ENCODE results near the gene OR52B6. TPM values are rescaled to one million over a fixed set of nuclear protein-coding genes. Genes with fewer than 3 reads are reported as not detected.

OR52B6 gene
- total RNA-seq, 1 experiment from 2014 or later: not detected

- peaks cover 8% of the 10 kb centered on the region; the same call in 1 of the 2 replicates for H3K4me1 ChIP-seq (replicated peaks; ENCODE audit: insufficient read depth)
- intact Hi-C loops (cut with micrococcal nuclease; ENCODE audit: unreplicated experiment): no loop called here
- no peaks in the 10 kb centered on the region for H3K27me3 ChIP-seq (ENCODE audit: insufficient read depth, low read depth)
- no peak for DNase-seq
- TF ChIP-seq CTCF (conservative IDR thresholded peaks at IDR 0.05): no peak
- POLR2A ChIA-PET (ENCODE audit: unreplicated experiment): no interaction called here
- H3K4me2 ChIP-seq: no peak overlapping the region
- no peak overlapping the region for H3K27ac ChIP-seq
- no TSS peak for BruUV-seq (replicated peaks)
- H3F3A ChIP-seq (ENCODE audit: insufficient read depth, low read depth): no peaks in the 10 kb centered on the region
- H4K20me1 ChIP-seq (ENCODE audit: insufficient read depth): no peaks in the 10 kb centered on the region
- H3K4me3 ChIP-seq: no peak overlapping the region
- CTCF ChIA-PET: no interaction called here
- no peaks in the 10 kb centered on the region for H3K79me2 ChIP-seq (ENCODE audit: low read depth)
- H3K9me3 ChIP-seq (ENCODE audit: insufficient read depth, low read depth): no peaks in the 10 kb centered on the region
- H3K36me3 ChIP-seq (ENCODE audit: low read depth): no peaks in the 10 kb centered on the region
- H2AFZ ChIP-seq: no peak overlapping the region
- no peaks in the 10 kb centered on the region for H3K9me2 ChIP-seq (ENCODE audit: insufficient read depth)
These were observed 24.2 kb downstream of the OR52B6 start for GRCh38 chr11:5604896-5605295.

- H2AFZ ChIP-seq: no peak overlapping the region
- H3K9me3 ChIP-seq (ENCODE audit: insufficient read depth, low read depth): no peaks in the 10 kb centered on the region
- intact Hi-C loops (cut with micrococcal nuclease; ENCODE audit: unreplicated experiment): no loop called here
- H3K27ac ChIP-seq: no peak overlapping the region
- no peak for TF ChIP-seq EZH2 (IDR thresholded peaks at IDR 0.05; ENCODE audit: low read depth)
- TF ChIP-seq CTCF (conservative IDR thresholded peaks at IDR 0.05): no peak
- no peak overlapping the region for H3K4me3 ChIP-seq
- ChIA-PET CTCF (no interaction called here), POLR2A (ENCODE audit: unreplicated experiment) (no interaction called here)
- H3K36me3 ChIP-seq (ENCODE audit: low read depth): no peaks in the 10 kb centered on the region
- H3K27me3 ChIP-seq (ENCODE audit: insufficient read depth, low read depth): no peaks in the 10 kb centered on the region
- no peaks in the 10 kb centered on the region for H3K9me2 ChIP-seq (ENCODE audit: insufficient read depth)
- no peaks in the 10 kb centered on the region for H4K20me1 ChIP-seq (ENCODE audit: insufficient read depth)
- no peak overlapping the region for H3K4me2 ChIP-seq
- no TSS peak for BruUV-seq (replicated peaks)
- peaks cover 8% of the 10 kb centered on the region; the same call in 1 of the 2 replicates for H3K4me1 ChIP-seq (replicated peaks; ENCODE audit: insufficient read depth)
- peak; percentile 27 to 69 for DNase-seq
- no peaks in the 10 kb centered on the region for H3K79me2 ChIP-seq (ENCODE audit: low read depth)
- H3F3A ChIP-seq (ENCODE audit: insufficient read depth, low read depth): no peaks in the 10 kb centered on the region
These were observed 25.2 kb downstream of the OR52B6 start for GRCh38 chr11:5605849-5606248.

- Histone ChIP-seq H3F3A (ENCODE audit: insufficient read depth, low read depth) (no peaks in the 10 kb centered on the region), H3K9me3 (ENCODE audit: insufficient read depth, low read depth) (no peaks in the 10 kb centered on the region), H2AFZ (no peak overlapping the region), H3K4me2 (no peak overlapping the region), H3K4me1 (replicated peaks; ENCODE audit: insufficient read depth) (no peaks in the 10 kb centered on the region; the same call in 1 of the 2 replicates), H4K20me1 (ENCODE audit: insufficient read depth) (no peaks in the 10 kb centered on the region), H3K36me3 (ENCODE audit: low read depth) (no peaks in the 10 kb centered on the region), H3K27ac (no peak overlapping the region), H3K9me2 (ENCODE audit: insufficient read depth) (no peaks in the 10 kb centered on the region), H3K79me2 (ENCODE audit: low read depth) (no peaks in the 10 kb centered on the region), H3K27me3 (ENCODE audit: insufficient read depth, low read depth) (no peaks in the 10 kb centered on the region), H3K4me3 (no peak overlapping the region)
- POLR2A ChIA-PET (ENCODE audit: unreplicated experiment): interaction anchor here (0.6 kb wide), 1 partner anchor 74 kb away, joined by 3 read pairs; no protein-coding TSS in a partner anchor
- no peak for DNase-seq
- intact Hi-C loops (cut with micrococcal nuclease; ENCODE audit: unreplicated experiment): no loop called here
- no TSS peak for BruUV-seq (replicated peaks)
- CTCF ChIA-PET: no interaction called here
- no peak for TF ChIP-seq CTCF (conservative IDR thresholded peaks at IDR 0.05)
- no peak for TF ChIP-seq EZH2 (IDR thresholded peaks at IDR 0.05; ENCODE audit: low read depth)
These were observed 28.1 kb downstream of the OR52B6 start for GRCh38 chr11:5608808-5609207.

All from PC-9 (cell line).